GM21390 (cell line): ENCODE data around the gene ZMYND8.
"Not testable (repeated sequence)": the region's sequence is repeated elsewhere in the genome, so short reads cannot be mapped to it uniquely, and the experiment has no call there.

Source experiments
- ATAC-seq: cut with Tn5 transposase; IDR thresholded peaks from one replicate; pipeline ENCODE4 v1.9.1; 2021; ENCODE audit not compliant: unreplicated experiment

Gene ZMYND8

DNA sequence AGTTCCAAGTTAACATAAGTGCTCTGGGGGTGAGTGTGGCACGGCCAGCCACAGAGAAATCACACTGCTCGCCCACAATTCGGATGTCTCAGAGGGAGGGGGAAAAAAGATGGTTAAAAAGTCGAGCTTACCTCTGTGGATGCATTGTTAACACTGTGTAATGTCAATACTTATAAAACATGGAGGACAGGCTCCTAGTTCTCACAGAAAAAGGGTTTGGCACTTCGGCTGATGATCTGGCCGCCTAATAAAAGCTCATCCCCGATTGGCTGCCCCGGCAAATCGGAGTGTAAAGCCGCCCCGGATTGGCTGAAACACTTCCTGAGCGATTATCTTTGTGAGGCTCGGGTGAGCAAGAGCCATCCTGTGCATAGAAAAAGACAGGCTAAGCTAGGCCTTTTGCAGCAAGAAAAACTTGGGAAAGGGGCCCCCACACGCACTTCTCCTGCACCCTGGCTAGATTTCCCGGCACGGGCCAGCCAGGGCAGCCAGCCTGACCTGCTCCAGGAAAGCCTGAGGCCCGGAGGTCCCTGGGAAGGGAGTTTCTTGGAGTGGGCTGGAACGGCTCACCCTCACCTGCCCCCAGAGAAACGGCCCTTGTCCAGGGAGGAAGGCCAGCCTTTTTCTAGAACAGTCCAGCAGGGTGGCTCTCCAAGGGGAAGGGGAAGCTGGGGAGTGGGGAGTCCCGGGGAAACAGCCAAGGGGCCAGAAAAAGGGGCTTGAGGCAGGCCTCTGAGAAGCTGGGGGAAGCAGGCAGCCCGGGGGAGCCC, at the start of gene ZMYND8:
Gene ZMYND8, minus strand, starts transcription at position 174 of the 770 bp plus-strand sequence. Its CDS starts 29 bp downstream, at position 145.
- ATAC-seq, result no peak

DNA sequence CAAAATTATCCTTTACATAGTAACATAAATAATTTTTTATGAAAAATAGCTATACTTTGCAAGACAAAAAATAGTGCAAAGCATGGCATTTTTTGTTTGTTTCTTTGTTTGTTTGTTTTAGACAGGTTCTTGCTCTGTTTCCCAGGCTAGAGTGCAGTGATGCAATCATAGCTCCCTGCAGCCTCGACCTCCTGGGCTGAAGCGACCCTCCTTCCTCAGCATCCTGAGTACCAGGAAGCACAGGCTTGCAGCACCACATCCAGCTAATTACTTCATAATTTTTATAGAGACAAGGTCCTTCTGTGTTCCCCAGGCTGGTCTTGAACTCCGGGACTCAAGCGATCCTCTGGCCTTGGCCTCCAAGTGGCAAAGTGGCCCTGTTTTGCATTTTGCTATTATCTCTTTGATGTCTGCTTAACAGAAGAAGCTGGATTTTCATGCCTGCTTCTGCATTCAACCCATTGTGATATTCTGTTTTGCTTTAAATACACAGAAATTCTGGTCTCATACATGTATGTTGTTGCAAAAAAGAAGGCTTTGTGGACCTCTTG, 49.4 kb upstream of the ZMYND8 start:
- no peak for ATAC-seq

- ATAC-seq, result no peak
These were observed 44.2 kb upstream of the ZMYND8 start for GRCh38 chr20:47400685-47401084.

- no peak for ATAC-seq
These were observed 41.3 kb upstream of the ZMYND8 start for GRCh38 chr20:47397652-47398301.

DNA sequence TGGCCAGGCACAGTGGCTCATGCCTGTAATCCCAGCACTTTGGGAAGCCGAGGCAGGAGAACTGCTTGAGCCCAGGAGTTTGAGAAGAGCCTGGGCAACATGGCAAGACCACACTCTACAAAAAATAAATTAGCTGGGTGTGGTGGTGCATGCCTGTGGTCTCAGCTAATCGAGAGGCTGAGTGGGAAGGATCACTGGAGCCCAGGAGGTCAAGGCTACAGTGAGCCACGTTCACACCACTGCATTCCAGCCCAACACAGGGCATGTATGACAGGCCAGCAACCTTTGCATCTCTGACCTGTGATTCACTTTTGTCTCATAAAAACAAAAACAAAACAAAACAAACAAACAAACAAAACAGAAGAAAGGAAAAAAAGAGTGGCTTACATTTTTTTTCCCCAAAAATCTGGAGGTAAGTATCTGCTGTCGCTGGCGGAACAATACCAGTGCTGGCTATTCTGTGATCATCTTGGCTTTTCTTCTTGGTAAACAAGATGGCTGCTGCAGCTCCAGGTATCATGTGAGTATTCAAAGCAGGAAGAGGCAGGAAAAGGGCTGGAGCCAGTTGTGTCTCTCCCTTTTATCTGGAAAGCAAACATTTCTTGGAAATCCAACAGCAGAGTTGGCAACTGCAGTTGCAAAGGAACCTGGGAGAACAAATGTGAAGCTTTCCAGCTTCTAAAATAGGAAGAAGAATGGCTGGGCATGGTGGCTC, 40.4 kb upstream of the ZMYND8 start:
- ATAC-seq, result no peak

DNA sequence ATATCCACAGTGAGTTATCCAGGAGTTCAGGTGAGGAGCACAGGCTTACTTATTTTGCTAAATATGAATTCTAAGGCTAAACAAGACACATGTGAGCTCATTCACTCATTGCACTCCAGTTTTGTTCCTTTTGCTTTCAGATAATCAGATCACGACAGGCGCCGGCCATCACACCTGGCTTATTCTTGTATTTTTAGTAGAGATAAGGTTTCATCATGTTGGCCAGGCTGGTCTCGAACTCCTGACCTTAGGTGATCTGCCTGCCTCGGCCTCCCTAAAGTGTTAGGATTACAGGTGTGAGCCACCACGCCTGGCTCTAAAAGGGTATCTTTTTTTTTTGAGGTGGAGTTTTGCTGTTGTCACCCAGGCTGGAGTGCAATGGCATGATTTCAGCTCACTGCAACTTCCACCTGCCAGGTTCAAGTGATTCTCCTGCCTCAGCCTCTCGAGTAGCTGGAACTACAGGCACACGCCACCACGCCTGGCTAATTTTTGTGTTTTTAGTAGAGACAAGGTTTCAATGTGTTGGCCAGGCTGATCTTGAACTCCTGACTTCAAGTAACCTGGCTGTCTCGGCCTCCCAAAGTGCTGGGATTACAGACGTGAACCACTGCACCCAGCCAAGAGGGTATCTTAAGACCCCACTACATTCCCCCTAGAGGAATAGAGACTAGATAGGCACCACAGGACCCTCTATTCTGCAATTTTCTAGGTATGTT, 37.5 kb upstream of the ZMYND8 start:
- ATAC-seq, result not testable (repeated sequence)

GRCh38 chr20:47392721-47393073, 36.2 kb upstream of the ZMYND8 start:
- no peak for ATAC-seq

GRCh38 chr20:47392015-47392720, 35.7 kb upstream of the ZMYND8 start:
- no peak for ATAC-seq

GRCh38 chr20:47391276-47392010, 34.9 kb upstream of the ZMYND8 start:
- no peak for ATAC-seq

GRCh38 chr20:47389867-47390347, 33.4 kb upstream of the ZMYND8 start:
- no peak for ATAC-seq

DNA sequence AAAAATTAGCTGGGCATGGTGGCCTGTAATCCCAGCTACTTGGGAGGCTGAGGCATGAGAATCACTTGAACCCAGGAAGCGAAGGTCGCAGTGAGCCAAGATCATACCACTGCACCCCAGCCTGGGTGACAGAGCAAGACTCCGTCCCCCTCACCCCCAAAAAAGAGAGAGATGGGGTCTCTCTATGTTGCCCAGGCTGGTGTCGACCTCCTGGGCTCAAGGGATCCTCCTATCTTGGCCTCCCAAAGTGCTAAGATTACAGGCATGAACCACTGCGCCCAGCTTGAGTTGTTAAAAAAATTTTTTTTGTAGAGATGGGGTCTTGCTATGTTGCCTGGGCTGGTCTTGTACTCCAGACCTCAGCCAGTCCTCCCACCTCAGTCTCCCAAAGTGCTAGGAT, 29.5 kb upstream of the ZMYND8 start:
- ATAC-seq, result not testable (repeated sequence)

DNA sequence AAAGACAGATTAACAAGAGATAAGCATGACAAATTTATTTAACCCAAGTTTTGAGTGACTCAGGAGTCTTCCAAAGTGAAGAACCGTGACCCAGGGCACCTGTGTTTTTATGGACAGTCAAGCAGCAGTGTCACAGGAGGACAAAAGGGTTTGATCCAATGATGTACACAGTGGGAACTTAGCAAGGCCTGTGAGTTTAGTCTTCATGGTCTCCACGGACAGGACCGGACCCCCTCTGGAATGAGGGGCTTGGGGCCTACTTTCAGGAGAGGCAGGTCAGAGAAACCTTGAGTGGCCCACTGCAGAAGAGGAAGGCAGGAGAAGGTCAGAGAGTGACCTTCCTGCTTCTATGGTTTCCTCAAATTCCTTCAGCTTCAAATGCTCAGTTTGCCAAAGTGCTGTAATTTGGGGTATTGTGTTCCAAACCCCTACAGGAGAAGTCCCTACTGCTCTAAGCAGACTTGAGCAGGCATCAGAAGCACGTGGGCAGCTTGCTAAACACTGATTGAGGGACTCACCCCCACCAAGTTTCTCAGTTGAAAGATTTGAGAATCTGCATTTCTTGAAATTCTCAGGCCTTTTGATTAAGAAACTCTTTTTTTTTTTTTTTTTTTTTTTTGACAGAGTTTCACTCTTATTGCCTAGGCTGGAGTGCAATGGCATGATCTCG, 26.4 kb upstream of the ZMYND8 start:
- ATAC-seq, result no peak

DNA sequence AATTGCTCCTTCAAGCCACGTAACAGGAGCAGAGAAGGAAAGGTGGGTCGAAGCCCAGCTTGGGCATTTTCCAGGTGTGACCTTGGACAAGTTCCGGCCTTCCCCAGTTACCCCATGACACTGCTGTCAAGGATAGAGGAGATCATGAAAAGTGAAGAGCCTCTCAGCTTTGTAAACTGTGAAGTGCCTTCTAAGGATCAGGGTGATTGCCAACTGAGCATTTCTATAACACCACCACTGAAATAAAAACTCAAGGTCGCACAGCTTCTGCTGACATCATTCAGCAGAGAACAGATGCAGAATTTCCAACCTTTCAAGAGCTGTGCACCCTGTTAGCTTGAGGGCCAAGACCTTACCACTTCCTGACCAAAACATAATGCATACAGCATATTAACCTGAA, 24.0 kb upstream of the ZMYND8 start:
- ATAC-seq, result no peak

- no peak for ATAC-seq
These were observed 23.1 kb upstream of the ZMYND8 start for GRCh38 chr20:47379433-47380150.

GRCh38 chr20:47377122-47377722, 20.7 kb upstream of the ZMYND8 start:
- no peak for ATAC-seq

DNA sequence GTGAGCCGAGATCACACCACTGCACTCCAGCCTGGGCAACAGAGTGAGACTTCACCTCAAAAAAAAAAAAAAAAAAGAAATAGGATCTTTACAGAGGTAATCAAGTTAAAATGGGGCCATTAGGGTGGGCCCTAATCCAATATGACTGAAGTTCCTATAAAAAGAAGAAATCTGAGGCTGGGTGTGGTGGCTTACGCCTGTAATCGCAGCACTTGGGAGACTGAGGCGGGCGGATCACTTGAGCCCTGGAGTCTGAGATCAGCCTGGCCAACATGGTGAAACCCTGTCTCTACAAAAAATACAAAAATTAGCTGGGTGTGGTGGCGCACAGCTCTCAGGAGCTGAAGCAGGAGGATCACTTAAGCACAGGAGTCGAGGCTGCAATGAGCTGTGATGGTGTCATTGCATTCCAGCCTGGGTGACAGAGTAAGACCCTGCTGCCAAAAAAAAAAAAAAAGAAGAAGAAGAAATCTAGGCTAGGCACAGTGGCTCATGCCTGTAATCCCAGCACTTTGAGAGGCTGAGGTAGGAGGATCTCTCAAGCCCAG, 19.7 kb upstream of the ZMYND8 start:
- not testable (repeated sequence) for ATAC-seq

- ATAC-seq, result not testable (repeated sequence)
These were observed 17.6 kb upstream of the ZMYND8 start for GRCh38 chr20:47374121-47374520.
